ENCODE results near the gene SERPINH1.

The SERPINH1 gene

DNA sequence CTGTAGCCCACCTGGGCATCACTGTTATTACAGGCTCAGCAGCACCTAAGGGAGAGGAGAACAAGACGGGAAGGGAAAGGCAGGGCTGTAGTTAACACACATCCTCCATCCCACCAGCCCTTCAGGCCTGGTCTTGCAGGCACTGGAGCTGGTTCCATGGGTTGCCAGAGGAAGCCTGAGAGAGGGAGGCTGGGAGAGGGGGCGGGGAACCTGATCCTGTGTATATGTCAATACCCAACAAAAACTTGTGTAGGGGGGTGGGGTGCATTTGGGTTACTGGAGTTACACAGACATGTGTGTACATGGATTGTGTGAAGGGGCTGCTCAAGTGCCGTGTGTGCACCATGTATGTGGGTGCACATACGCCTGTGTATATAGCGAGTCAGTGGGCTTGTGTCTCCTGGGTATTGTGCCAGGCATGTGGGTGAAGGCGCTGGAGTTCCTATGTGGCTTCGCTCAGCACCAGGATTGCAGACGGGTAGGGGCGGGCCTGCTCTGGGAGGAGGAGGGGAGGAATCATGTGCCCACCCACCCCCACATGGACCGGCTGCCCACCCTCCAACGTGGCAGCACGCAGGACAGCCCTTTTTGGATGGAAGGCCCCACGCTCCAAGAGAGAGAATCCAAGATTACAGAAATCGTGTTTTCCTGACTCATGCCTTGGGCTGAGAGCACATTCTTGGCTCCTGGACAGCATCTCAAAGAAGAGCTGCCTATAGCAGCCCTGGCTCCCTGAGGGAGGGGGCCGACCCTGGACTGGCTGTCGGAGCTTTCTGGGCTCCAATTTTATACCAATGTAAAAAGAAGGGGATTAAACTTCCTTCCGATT, 4.2 kb upstream of the SERPINH1 start:
- no peak for DNase-seq

DNA sequence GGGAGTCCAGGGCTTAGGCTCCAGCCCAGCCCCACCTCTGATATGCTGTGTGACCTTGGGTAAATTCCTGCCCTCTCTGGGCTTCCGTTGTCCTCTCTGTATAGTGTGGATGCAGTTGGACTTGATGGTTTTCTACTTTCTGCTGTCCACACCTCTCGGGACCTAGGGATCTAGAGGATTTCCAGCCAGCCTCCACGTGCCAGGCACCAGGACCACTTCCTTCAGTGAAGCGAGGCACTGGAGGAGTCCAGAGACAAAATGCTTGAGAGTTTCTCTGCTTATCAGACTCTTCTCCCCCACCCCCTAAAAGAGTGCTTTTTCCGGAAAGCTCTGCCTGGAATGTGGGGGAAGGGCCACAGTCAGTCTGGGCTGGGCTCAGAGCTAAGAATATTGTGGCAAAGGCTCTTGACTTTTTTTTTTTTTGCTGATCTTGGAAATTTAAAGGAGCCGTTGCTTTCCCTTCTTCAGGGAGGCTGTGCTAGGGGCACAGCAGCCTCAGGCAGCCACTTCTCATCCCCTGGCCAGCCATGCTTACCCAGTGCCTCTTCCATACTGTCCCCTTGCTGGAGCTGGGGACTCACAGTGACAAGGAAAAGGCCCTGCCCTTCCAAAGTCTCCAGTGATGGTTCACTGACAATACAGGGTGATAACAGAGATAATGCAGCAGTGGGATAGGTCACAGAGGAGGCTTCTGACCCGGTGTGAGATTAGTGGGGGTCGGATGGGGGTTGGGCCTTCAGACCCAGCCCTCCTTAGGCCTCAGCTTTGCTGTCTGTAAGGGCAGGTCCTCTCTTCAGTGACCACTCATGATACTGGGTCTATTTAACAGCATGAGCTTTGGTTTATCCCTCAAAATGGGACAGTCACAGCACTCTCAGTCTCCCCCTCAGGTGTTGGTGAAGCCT, 2.9 kb upstream of the SERPINH1 start:
- no peak for DNase-seq

DNA sequence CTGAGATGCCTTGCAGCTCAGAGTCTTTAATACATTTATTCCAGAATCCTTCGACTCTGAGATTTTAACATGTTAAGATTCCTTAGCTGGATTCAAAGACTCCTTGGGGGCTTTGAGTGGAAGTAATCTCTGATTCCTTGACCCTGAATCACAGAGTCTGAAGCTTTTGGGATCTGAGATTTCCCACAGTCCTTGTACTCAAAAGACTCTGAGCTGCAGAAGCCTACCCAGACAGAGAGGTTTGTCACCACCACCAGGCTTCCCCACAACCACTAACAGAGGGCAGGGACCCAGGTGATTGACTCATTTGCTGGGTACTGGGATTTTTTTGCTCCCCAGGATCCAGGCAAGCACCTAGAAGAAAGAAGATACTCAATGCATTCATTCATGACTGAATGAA, 1.4 kb upstream of the SERPINH1 start:
- DNase-seq = no peak

GRCh38 chr11:75561426-75562047, 516 bp upstream of the SERPINH1 start:
- no peak for DNase-seq

- no peak for DNase-seq
Observed at GRCh38 chr11:75562836-75563484, 907 bp downstream of the SERPINH1 start.

DNA sequence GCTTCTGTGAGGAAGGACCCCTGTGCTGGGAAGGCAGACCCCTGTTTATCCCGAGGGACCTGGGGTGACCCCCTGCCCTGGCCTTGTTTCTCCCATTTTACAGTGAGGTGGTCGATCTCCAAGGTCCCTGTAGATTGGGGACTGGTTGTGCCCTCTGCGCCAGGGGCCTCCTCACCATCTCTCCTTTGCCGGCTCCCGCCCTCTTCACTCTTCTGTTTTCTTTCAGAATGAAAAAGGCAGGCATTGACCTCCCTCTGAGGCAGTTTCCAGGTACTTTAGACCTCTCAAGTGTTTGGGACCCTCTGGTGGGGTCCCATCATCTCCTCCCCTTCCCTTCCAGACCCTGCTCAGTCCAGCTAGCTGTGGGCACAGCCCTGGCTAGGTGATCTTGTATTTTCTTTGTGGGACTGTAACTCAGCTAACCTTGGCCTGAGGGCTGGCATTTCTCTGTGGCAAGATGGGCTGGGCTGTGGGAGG, 1.5 kb downstream of the SERPINH1 start:
- DNase-seq = no peak

- no peak for DNase-seq
Observed at GRCh38 chr11:75563978-75564552, 2.0 kb downstream of the SERPINH1 start.

DNA sequence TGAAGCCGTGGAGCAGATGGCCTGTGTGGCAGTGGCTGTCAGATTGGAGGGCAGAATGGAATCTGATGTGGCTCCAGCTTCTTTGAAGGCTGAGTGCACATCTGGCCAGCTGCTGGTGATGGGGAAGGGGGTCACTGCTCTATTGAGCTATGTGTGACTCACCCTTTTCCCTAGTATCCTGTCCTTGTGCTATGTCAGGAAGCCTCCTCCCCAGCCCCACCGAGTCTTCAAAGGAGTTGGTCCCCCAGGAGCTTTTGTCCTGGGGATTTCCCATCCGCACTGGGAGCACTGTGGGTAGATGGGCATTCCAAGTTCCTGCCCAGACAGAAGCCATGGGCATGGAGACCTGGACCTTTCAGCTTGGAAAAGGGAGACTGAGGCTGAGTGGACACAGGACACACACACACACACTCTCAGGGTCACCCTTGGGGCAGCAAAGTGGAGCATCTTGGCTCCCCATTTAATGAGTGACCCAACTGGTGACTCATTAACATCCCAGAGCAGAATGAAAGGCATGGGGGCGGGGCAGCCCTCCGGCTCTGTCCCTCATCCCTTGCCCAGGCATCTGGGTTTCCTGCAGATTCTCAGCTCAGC, 3.3 kb downstream of the SERPINH1 start:
- DNase-seq = no peak

DNA sequence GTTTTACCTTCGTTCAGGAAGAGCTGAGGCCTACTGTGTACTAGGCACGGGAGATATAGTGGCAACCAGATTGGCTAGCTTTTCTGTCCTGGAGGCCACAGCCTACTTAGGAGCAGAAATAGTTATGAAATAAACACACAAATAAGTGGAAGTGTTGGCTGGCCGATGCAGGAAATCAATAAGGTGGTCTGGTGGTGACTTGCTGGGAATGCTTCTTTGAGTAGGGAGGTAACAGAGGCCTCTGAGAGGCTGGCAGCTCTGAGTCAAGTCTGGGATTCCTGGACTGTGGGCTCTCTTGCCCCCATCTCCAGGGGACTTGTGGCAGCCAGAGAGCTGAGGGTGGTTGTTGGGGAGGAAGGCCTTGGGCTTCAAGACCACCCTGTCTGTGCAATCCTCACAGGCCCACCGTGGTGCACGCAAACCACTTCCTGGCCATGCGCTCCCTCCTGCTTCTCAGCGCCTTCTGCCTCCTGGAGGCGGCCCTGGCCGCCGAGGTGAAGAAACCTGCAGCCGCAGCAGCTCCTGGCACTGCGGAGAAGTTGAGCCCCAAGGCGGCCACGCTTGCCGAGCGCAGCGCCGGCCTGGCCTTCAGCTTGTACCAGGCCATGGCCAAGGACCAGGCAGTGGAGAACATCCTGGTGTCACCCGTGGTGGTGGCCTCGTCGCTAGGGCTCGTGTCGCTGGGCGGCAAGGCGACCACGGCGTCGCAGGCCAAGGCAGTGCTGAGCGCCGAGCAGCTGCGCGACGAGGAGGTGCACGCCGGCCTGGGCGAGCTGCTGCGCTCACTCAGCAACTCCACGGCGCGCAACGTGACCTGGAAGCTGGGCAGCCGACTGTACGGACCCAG, 4.1 kb downstream of the SERPINH1 start:
- no peak for DNase-seq

DNA sequence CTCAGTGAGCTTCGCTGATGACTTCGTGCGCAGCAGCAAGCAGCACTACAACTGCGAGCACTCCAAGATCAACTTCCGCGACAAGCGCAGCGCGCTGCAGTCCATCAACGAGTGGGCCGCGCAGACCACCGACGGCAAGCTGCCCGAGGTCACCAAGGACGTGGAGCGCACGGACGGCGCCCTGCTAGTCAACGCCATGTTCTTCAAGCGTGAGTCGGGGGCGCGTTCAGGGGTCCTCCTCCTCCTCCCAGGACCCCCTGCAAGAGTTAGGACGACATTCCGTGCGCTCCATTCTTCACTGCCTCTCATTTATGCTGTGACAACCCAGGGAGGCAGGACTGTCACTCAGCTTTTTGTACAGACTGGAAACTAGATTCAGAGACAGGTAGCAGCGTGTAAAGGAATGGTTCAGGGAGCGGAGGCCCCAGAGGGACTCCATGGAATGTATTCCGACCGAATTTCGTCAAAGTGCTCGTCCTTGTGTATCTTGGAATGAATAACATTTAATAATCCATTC, 4.8 kb downstream of the SERPINH1 start:
- no peak for DNase-seq

- no peak for DNase-seq
Observed at GRCh38 chr11:75567971-75568370, 5.9 kb downstream of the SERPINH1 start.

DNA sequence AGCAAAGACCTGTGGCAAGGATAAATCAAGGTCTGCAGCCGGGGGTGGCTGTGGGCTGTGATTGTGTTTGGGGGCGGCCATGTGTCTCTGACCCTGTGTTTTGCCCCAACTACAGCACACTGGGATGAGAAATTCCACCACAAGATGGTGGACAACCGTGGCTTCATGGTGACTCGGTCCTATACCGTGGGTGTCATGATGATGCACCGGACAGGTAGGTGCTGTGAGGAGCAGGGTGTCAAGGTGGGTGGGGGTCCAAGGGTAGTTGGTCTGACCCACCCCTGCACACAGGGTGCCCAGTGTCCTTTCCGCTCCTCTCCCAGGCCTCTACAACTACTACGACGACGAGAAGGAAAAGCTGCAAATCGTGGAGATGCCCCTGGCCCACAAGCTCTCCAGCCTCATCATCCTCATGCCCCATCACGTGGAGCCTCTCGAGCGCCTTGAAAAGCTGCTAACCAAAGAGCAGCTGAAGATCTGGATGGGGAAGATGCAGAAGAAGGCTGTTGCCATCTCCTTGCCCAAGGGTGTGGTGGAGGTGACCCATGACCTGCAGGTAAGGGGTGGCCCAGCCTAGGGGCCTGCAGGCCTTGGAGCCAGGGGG, 6.7 kb downstream of the SERPINH1 start:
- DNase-seq = no peak

DNA sequence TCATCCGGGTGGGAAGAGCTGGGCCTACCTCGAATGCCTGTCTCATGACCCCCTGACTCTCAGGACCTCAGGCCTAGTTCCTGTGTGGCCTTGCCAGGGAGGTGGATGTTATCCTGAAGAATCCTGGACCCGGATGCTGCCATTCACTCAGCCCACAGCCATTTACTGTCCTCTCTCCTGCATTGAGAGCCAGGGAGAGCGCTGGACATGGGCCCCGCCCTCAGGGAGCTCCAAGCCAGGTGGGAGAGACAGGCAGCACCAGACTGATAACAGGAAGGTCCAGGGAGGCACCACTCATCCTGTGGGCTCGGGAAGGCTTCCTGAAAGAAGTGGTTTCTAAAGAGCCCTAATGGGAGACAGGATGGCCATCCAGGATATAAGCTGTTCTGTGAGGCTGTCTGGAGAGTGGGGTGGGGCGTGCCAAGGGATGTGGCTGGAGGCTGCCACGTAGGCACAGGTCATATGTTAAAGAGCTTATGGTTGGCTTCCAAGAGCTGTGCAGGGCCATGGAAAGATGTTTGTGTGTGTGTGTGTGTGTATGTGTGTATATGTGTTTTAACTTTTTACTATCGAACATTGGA, 8.6 kb downstream of the SERPINH1 start:
- DNase-seq = no peak

GRCh38 chr11:75571625-75572024, 9.6 kb downstream of the SERPINH1 start:
- DNase-seq = no peak

DNA sequence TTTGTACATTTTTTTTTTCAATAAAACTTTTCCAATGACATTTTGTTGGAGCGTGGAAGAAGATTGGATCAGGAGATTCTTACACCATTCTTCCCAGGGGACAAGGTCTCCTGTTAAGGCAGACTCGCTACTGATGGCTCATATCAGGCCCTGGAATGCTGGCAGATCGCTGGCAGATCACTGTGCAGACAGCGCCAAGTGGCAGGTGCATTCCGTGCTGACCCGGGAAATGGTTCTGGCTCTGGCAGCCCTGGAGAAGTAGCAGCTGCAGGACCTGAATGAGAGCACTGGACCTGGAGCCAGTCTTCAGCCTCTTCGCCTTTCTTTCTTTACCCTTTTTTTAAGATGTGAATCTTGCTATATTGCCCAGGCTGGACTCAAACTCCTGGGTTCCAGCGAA, 10.7 kb downstream of the SERPINH1 start:
- DNase-seq = no peak

DNA sequence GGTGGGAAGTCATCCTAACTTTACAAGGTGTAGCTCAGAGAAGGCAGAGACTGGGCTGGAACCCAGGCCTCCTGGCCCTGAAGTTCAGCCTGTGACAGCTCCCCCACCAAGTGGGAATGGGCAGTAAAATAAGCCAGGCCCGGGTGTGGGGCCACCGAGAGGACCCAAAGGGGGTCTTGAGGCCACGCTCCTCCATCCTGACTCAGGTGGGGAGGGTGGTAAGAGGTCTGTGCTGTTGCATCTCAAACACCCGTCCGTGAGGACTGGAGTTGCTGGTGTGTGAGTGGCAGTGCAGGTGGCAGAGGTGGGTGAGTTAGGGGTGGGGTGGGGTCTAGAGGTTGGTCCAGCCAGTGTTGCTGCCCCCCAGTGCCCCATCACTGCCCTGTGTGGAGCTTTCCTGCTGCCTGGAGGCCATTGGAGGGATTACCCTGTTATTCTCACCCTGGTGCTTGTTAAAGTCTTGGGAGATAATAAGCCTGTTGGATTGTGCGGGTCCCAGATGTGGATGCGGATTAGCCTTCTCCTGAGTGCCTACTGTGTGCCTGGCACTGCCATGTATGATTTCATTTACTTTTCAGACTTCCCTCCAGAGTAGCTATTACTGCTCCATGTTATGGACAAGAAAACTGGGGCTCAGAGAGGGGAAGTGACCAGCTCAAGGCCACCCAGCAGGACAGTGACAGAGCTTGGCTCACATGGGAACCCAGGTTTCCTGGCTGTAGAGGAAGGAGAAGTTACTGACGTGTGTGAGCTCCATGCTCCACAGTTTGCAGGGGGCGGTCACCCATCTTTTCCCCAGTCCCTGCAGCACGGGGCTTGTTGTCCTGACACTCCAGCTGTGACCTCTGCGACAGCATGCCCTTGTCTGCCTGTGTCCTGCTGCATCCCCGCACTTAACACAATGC, 12.9 kb downstream of the SERPINH1 start:
- DNase-seq = no peak

- no peak for DNase-seq
Observed at GRCh38 chr11:75576017-75576416, 14.0 kb downstream of the SERPINH1 start.

DNA sequence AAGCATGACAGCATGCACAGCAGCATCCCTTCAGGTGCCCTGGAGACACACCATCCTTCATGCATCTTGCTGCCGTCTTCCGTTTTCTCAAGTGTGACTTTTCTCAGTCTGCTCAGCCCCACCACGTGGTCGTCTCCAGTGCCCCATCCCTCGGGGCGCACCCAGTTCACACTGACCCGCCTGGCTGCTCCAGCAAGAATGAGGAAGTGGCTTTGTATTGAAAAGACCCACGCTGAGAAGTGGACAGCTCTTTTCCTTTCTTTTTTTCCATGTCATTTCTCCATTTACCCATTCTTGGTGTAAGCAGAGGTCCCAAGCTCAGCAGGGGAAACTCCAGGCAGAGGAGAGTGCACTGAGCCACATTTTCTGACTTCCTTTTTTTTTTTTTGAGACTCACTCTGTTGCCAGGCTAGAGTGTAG, 14.5 kb downstream of the SERPINH1 start:
- no peak for DNase-seq

DNA sequence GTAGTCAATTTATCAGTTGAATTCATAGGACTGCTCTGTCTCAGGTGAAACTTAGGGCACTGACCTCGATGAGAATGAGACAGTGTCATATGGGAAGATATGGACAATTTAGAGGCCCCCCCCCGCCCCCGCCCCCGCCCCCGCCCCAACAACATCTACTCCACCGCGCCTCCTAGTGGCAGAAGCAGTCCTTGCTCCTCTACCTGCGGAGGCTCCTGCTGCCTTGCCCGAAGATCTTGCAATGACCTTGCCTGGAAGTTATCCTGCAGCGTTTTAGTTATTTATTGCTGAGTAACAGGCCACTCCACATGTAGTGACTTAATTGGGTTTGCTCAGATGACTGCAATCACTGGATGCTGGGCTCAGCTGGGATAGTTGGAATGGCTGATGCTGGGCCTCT, 15.2 kb downstream of the SERPINH1 start:
- DNase-seq = peak; percentile 59
